ENCODE results near the gene ACAA2.

ACAA2 gene, protein sequence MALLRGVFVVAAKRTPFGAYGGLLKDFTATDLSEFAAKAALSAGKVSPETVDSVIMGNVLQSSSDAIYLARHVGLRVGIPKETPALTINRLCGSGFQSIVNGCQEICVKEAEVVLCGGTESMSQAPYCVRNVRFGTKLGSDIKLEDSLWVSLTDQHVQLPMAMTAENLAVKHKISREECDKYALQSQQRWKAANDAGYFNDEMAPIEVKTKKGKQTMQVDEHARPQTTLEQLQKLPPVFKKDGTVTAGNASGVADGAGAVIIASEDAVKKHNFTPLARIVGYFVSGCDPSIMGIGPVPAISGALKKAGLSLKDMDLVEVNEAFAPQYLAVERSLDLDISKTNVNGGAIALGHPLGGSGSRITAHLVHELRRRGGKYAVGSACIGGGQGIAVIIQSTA

DNA sequence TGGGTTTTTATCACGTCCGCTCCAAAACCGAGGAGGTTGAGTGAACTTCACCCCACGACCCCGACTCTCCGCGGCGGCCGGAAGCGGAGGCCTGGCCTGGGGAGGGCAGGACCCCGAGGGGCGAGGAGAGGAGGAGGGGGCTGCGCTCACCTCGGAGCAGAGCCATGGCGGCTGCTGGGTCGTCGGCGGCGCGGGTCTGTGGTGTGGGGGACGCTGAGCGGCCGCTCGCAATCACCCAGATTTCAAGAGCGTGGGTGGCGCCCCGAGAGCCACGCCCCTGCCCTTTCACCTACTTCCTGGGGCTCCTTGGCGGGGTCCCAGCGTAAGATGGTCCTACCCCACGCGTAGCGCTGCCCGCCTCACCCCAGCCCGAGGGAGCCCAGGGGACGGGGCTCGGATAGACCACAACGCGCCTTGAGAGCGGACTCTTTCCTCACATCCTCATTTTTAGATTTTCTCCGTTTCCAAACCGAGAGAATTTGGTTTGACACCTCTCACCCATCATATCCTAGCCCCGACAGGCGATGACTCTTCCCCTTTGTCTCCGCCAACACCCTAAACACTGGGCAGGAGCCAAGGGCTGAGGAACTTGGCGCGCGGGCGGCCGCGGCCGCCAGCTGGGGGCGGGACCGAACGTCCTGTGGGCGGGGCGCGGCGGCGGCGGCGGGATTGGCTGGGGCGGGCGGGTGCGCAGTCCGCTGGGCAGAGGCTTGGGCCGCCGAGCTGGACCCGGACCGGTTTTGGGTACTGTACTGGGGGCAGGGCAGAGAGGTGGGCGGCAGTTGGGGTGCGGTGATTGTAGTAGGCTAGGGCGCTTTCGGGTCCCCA, at the start of gene ACAA2:
Gene ACAA2, minus strand, starts transcription at position 215 of the 828 bp plus-strand sequence. Its CDS starts 49 bp downstream, at position 166.
- DNase-seq, result peak; percentile 72

DNA sequence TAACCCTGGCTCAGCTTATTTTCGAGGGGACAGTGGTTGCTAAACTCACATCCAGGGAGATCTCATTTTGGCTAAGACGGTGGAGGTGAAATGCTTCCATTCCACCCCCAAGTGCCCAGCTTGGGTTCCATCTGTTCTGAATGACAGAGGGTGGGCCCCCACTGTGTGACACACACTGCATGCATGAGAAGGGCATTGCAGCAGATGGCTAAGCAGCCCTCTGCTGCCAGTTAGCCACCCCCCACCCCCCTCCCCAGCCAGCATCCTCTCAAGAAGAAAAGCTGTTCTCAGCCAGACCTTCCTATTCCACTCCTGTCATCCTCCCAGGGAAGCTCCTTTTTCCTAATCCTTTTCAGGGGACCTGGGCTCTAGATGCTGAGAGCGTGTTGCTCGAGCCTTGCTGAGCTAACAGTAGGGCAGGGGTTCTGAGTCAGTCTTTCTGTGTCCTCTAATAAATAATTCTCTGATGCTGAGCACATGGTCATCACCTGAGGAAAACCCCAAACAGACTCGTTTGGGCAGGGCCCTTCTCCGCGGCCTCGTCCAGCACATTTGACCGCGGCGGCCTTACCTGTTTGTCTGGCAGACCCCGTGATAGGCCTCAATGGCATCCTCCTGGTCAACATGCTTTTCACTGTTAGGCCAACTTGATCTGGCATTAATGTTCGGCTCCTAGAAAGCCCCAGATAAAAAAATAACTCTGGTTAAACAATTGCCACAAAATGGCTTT, 49.5 kb upstream of the ACAA2 start:
- DNase-seq, result no peak

DNA sequence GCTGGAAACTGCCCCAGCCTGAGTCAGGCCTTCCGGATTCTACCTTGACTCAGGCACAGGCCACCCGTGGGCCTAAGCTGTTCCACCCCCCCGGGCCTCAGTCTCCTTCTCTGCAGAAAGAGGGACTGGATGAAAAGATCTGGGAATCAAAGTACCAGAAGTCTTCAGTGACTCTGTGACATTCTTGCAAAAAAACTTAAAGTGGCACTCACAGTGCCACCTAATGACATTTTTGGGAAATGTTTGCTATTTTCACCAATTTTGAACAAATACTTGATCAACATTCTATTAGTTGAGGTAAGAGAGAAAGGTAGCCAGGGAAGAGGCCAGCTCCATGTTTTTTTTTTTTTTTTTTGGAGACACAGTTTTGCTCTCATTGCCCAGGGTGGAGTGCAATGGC, 48.3 kb upstream of the ACAA2 start:
- no peak for DNase-seq

- no peak for DNase-seq
These were observed 46.4 kb upstream of the ACAA2 start for GRCh38 chr18:49859725-49860124.

DNA sequence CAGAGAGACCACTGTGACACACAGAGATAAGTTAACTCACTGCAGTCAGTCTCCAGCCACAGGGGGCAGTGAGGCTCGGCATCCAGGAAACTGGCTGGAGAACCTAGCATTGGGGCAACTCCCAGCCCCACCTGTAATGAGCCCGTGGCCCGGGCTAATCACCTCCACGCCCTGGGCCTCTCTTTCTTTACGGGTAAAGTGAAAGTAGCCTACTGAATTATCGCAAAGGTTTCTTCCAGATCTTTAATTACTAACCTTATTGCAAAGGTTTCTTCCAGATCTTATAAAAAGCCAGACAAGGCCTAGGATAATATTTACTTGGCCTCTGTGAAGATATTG, 45.7 kb upstream of the ACAA2 start:
- DNase-seq, result no peak

- peak; percentile 55 for DNase-seq
These were observed 45.1 kb upstream of the ACAA2 start for GRCh38 chr18:49858309-49859020.

- DNase-seq, result no peak
These were observed 44.4 kb upstream of the ACAA2 start for GRCh38 chr18:49857708-49858107.

- no peak for DNase-seq
These were observed 43.2 kb upstream of the ACAA2 start for GRCh38 chr18:49856496-49856895.

DNA sequence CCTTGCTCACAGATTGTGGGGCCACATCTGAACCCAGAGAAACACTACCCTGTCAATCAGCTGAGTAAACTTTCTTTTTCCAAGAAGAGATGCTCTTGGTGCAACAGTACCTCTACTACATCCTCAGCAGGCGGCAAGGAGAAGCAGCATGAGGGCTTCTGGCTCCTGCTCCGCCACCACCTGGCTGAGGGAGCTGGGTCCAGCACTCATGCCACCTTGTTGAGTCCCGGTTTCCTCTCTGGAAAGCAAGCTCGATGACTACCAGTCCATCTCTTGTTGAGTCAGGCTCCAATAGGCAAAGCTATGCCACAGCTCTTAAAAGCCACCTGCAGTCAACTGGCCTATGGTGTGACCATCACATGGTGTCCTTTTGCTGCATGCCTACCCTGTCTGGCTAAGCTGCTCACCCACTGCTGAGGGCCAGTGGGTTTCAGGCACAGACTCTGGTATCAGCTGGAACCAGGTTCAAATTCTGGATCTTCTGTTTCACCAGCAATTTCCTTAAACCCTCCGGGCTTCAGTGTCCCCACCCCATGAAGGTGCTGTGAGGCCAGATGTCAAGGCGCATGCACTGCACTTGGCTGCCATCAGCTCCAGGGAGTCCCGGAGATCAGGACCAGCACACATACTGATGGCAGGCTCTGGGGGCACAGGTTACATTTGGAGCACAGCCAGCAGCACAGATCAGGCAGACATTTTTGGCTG, 42.5 kb upstream of the ACAA2 start:
- no peak for DNase-seq

DNA sequence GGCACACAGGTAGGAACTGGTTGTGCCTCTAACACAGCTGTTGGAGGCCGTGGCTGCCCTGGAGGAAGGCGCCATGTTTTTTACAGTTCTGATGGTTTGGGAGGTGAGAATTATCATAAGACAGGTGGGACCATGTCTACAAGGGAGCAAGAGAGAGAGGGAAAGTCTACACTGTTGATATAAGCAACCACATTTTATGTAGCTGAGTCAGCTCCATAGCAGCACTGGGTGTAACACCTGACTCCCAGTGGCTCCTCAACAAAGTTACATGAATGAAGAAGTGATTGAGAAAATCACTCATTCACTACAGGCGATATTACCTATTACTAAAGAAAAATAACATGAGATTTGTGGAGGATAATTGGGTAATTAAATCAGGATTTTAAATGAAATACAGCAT, 41.3 kb upstream of the ACAA2 start:
- DNase-seq, result no peak

DNA sequence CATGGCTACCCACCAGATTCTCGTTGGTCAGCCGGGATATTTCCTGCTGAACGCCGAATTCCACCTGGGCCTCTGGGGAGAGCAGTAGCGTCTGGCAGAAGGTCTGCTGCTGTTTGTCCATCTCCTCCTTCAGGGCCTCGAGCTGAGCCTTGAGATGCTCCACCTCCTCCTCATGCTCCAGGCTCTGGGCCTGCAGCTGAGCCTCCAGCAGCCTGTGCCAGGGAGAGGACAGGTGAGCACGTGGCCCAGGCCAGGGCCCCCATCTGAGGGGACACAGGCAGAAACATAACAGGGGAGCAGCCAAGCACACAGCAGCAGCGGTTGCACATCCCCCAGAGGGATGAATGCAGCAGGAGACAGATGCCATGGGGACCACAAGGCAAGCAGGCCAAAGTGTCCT, 40.1 kb upstream of the ACAA2 start:
- DNase-seq, result no peak

- no peak for DNase-seq
These were observed 39.7 kb upstream of the ACAA2 start for GRCh38 chr18:49853011-49853410.

GRCh38 chr18:49851624-49852023, 38.3 kb upstream of the ACAA2 start:
- peak; percentile 57 for DNase-seq

- DNase-seq, result no peak
These were observed 37.3 kb upstream of the ACAA2 start for GRCh38 chr18:49850636-49851035.

GRCh38 chr18:49849331-49850217, 36.2 kb upstream of the ACAA2 start:
- peak; percentile 91 for DNase-seq

GRCh38 chr18:49848115-49848514, 34.8 kb upstream of the ACAA2 start:
- no peak for DNase-seq

DNA sequence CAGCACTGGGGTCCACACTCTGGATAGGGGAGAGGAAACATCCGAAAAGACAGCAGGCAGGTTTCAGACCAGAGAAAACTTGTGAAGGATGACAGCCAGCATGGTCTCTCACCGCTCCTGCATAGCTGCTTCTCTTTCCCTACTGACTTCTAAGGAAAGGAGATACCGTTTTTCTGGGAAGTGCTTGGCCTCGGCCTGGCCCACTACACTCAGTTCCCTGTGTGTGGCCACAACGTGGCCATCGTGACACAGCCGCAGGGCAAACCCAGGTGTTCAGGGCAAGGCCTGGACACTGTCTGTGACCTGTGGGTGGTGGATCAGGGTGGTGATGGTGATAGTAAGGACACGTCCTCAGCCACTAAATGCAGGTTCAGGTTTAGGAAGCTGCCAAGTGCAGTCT, 34.2 kb upstream of the ACAA2 start:
- no peak for DNase-seq

DNA sequence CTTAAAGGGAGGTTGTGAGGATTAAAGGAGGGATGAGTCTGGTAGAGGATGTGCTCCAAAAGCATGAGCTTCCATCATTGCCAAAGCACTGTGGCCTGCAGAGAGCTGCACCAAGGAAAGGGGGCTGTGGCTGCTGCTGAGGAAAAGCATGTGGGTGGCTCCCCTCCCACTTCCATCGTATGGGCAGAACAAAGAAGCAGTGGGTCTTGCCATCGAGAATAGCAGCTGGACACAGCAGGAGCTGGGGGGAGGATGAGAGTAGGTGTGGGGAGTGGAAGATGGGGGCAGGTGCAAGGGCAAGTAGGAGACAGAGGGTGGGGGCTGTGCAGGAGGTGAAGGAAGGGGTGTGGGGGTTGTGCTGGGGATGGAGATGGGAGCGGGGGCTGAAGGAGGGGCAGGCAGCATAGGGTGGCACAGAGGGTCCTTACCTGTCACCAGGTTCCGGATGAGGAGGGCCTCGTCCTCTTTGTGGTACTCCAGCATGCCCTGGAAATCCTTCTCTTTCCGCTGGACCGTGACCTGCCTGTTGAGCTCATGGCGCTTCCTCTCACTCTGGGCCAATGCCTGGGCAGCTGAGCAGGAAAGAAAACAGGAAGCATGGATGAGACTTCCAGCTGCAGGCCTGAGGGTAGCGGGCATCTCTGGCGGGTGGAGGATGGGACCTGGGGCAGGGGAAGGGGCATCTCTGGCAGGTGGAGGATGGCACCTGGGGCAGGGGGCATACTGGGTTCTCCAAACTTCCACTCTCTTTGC, 33.6 kb upstream of the ACAA2 start:
- DNase-seq, result peak; percentile 13

GRCh38 chr18:49846361-49846662, 33.0 kb upstream of the ACAA2 start:
- DNase-seq, result no peak

- no peak for DNase-seq
These were observed 32.5 kb upstream of the ACAA2 start for GRCh38 chr18:49845629-49846360.

Data from NCI-H2029 (cell line).